Measurements from ENCODE around the gene HLA-DPA1.

DNA sequence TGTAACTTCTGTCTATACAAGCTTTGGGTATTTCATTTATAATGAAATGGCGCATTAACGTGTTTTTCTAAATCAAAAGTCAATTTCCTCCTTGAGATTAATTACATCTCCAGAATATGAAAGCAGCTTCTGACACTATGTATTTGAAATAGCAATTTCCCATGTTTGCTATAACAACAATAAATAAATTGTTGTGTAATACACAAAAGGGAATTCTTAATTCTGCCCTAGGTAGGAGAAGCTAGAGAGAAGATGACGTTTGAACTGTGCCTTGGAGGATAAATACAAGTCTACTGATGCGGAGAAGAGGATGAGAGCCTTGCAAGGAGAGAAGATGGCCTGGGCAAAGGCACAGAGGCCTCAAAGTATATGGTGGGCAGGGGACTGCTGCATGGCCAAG is 56.4 kb downstream of the HLA-DPA1 start:
- TF ChIP-seq NFRKB (IDR thresholded peaks at IDR 0.05) = no peak
- TF ChIP-seq SUZ12 (IDR thresholded peaks at IDR 0.05) = no peak
